ENCODE results near the gene NEBL.

Gene NEBL

GRCh38 chr10:20858292-20859124 lies 38.6 kb downstream of the NEBL start:
- DNase-seq: peak; percentile 24

DNA sequence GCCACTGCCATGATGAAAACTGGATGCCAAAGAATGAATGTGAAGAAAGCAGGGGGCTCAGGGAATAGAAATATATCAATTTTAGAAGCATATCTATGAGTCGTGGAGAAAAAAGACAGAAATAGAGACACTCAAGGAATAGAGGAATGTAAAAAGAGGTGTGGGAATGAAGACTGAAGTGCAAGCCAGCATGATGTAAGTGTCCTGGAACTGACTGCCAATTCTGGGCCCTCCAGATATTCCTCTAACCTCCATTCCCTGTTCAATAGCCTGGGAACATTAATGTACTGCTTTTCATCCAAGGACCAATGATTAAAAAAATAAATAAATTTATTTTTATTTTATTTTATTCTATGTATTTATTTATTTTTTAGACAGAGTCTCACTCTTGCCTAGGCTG lies 40.6 kb downstream of the NEBL start:
- DNase-seq: no peak

DNA sequence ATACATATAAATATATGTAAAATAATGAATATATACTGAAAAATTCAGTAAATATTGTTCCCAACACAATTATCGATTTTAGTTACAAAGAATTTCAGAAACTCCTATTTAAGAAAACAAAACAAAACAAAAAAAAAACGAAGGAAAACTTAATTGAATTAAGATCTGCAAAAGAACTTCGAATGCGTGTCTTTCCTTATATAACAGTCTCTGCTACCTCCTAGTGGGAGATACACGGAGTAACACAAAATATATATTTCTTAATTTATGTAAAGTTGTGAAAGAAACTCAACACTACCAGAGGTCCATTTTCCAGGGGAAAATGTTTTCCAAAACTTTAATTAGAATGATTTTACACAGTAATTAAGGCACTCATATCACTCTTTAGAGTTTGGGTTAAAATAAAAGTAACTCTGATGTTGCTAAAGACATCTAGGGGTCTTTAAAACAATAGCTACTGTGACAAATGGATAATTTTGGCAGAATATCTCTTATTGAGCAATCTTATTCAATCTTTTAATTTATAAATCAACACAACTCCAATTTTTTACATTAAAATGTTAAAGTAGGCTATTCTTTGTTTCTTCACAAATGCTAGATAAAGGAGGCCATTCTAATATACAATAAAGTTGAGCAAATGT lies 41.6 kb downstream of the NEBL start:
- DNase-seq: peak; percentile 3

GRCh38 chr10:20853276-20853675 lies 43.8 kb downstream of the NEBL start:
- no peak for DNase-seq

DNA sequence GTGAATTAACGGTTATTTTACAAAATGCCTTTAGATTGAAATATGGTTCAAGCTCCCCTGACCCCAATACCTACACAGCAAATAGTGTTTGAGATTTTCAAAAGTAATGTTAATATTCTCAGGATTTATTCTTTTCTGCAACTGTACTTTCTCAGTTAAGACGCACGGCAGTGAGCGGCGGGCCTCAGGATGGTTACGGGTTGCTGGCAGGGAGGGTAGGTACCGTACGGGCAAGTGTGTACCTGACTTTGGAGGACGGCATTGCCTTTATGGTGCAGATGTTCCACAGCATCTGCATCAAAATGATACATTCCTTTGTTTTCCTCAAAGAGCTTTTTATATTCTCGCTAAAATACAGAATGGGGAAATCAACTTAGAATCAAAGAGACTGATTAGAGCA lies 44.8 kb downstream of the NEBL start:
- no peak for DNase-seq

DNA sequence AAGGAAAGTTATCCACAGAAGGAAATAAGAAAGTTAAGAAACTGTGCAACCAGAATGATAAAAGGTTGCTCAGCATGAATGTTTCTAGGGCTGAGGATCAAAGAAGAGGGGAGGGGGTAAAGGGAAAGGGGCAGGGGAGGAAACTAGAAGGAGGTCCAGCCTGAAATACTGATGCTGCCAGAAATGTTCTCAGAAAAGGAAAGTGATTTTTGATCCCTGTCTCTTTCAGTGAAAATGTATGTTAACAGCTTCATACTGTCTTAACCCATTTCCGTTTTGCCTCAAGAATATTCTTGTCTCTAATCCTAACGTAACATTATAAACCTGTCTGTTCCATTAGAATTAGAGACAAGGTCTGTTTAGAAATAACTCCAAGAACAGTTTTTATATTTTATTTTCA lies 49.6 kb downstream of the NEBL start:
- DNase-seq: no peak

- DNase-seq: no peak
Observed at GRCh38 chr10:20846263-20846662, 50.8 kb downstream of the NEBL start.

DNA sequence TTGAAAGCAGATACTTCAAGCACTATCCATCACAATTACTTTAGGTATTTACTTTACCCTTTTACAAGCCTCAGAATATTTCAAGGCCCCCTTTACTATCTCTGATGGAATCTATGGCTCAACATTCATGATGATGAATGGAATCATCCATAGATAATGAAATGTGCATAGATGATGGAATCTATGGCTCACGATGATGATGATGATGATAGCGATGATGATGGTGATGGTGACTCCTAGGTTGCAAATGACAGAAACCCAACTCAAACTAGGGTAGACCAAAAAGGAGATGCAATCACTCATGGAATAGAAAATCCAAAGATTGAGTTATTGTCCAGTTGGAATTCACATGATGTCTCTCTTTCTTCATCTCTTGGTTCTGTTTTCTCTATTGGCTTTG lies 55.7 kb downstream of the NEBL start:
- no peak for DNase-seq

DNA sequence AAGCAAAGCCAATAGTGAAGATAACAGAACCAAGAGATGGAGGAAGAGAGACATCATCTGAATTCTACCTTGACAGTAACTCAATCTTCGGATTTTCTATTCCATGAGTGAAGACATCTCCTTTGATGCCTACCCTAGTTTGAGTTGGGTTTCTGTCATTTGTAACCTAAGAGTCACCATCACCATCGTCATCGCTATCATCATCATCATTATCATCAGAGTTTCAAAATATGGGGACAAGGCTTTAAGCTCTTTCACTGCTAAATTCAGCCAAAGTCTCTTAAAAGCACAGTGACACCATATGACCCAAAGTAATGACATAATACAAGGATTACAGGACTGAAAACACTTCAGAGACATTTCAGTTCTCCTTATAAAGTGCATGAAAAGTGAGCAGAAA lies 57.2 kb downstream of the NEBL start:
- DNase-seq: no peak

GRCh38 chr10:20839141-20839540 lies 58.0 kb downstream of the NEBL start:
- no peak for DNase-seq

GRCh38 chr10:20836401-20836800 lies 60.7 kb downstream of the NEBL start:
- no peak for DNase-seq

GRCh38 chr10:20835335-20835734 lies 61.8 kb downstream of the NEBL start:
- DNase-seq: no peak

DNA sequence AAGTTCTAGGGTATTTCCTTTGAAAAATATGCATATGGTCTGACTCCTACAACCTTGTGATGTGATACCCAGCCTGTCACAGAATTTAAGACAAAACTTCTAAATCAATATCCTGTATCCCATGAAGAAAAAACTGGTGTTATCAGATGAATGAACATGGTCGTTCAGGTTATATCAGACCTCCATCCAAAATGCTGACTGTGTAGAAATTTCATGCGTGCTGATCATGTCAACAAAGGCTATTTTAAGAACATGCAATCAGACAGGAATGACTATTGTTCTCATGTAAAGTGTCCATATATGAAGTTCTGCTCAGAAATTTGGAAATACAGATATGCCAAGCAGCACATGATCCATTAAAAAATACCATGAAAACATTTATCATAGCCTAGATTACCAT lies 62.3 kb downstream of the NEBL start:
- DNase-seq: no peak

GRCh38 chr10:20822825-20823224 lies 74.3 kb downstream of the NEBL start:
- DNase-seq: no peak

- DNase-seq: no peak
Observed at GRCh38 chr10:20817646-20818045, 79.5 kb downstream of the NEBL start.

DNA sequence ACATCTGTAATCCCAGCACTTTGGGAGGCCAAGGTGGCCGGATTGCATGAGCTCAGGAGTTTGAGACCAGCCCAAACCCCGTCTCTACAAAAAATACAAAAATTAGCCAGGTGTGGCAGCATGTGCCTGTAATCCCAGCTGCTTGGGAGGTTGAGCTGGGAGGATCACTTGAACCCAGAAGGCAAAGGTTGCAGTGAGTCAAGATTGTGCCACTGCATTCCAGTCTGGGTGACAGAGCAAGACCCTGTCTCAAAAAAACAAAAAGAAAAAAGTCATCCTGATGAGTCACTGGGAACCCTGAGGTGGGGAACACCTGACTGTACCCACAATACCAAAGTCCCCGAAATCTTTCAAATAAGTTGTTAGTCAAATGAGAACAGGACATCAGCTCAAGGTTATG lies 80.0 kb downstream of the NEBL start:
- DNase-seq: no peak

- DNase-seq: no peak
Observed at GRCh38 chr10:20814116-20814515, 83.0 kb downstream of the NEBL start.

GRCh38 chr10:20811131-20811530 lies 86.0 kb downstream of the NEBL start:
- DNase-seq: no peak

GRCh38 chr10:20809631-20810030 lies 87.5 kb downstream of the NEBL start:
- no peak for DNase-seq

DNA sequence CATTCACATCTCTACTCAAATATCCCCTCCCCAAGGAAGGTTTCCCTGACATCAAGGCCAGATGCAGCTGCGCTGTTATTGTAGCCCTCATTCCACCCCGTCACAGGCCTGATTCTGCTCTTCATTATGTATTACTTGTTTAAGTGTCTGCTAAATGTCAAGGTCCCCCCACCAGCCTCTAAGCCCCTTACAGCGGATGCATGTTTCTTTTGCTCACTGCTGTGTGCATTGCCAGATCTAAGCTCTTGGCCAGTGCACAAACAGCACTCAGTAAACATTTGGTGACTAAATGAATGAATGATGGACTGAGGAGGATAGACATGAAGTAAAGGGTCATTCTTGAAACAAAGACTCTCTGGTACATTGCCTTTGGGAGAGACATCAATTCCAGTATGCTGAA lies 90.6 kb downstream of the NEBL start:
- no peak for DNase-seq

- DNase-seq: no peak
Observed at GRCh38 chr10:20797290-20797689, 99.8 kb downstream of the NEBL start.

DNA sequence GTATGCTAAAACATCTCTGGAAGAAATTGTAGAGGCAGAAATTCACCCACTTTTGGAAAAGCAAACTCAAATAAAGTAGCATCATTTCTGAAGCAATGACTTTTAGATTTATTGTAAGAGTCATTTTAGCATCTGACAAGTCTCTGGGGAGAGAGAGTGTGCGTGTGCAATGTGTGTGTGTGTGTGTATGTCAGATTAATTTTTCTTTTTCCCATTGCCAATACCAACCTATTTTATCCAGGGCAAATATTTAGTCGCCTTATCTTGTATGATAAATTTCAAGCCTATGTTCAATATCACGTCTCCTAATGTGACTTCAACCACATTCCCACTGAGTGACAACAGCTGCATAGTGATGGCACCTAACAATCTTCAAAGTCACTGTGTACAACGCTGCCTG lies 101.7 kb downstream of the NEBL start:
- DNase-seq: no peak

DNA sequence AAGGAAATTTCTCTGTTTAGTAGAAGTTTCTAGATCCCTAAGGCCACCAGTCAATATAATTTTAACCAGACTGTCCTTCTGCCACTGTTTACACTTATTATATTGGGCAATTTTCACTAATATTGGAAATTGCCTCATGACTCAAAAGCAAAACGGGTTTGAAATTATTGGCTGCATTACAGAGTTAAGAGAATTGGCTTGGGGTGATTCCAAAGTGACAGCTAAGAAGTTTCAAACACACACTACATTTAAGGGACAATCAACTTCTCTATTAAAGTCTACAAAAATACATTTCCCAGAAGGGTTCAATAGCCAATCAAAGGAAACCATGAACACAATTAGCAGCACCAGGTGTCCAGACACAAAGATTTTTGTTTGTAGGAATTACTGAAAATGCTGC lies 111.9 kb downstream of the NEBL start:
- DNase-seq: no peak

DNA sequence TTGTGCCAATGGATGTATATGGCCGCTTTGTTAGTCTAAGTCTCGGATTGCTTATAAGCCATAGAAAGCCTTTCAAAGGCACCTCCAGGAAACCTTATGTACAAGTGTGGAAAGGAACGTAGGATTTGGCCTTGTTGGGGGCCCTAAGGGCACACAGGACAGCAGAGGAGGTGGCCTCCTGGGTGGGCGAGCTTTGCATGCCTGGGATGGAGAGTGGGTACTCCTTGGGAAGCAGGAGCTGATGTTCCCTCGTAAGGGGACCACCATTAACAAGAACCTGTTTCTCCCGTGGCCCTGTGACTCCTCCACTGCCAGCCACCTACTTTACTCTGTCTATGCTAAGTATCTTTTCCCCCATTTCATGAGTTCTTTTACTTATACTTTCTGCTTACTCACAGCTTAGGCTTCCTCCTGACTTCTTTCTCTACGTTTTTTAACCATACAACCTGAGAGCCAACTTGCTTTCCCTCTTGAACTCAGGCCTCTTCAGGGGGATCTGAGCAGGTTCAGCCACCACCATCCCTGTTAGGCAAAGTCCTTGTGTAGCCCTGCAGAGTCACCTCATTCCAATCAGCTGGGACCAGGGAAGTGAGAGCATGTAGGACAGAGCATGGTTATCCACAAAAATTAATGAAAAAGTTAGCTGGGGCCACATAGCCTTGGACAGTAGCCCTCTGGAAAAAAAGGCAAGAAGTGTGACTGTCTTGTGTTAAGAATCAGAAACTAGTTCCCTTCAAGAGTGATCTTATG lies 118.9 kb downstream of the NEBL start:
- DNase-seq: no peak
